Right lobe of liver (tissue), 4 donors: ENCODE results near the gene DNAJB8.

Source experiments
- POLR2A ChIP-seq: fragments of 450-650 bp; IDR thresholded peaks from one replicate; pipeline ENCODE4 v1.6.1; 2017; ENCODE audit warnings: antibody characterized with exemption, mild to moderate bottlenecking
- TF ChIP-seq, protein P1 (sequence below), 4 donors: fragments of 200-600 bp in 3 of 4; fragments of 450-650 bp in 1 of 4; IDR thresholded peaks; one replicate each; pipeline versions ENCODE4 v1.5.1 to v1.8.0; 2016 to 2022; ENCODE audit warnings: antibody characterized with exemption in 4 of 4, mild to moderate bottlenecking in 2 of 4
- donor health status: DM: no; HTN: no; CAD: no.
- donor health status: DM: no; HTN: no; CAD: no.
- donor health status: DM: no; HTN: yes; CAD: no.

DNA sequence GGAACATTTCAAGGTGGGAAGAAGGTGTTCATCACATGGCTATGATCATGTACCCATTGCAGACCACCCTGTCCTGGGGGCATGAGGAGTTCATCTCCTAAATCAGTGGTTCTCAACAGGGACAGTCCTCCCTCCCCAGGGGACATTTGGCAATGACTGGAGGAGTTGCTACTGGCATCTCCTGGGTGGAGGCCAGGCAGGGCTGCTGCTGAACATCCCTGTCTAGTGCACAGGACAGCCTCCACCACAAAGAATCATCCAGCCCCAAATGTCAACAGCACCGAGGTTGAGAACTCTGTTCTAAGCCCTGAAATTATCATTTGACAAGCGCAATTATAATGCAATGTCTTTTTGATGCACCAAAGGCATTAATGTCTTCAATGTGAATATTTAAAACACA lies 4.4 kb upstream of the DNAJB8 start:
- TF ChIP-seq, protein P1, sequence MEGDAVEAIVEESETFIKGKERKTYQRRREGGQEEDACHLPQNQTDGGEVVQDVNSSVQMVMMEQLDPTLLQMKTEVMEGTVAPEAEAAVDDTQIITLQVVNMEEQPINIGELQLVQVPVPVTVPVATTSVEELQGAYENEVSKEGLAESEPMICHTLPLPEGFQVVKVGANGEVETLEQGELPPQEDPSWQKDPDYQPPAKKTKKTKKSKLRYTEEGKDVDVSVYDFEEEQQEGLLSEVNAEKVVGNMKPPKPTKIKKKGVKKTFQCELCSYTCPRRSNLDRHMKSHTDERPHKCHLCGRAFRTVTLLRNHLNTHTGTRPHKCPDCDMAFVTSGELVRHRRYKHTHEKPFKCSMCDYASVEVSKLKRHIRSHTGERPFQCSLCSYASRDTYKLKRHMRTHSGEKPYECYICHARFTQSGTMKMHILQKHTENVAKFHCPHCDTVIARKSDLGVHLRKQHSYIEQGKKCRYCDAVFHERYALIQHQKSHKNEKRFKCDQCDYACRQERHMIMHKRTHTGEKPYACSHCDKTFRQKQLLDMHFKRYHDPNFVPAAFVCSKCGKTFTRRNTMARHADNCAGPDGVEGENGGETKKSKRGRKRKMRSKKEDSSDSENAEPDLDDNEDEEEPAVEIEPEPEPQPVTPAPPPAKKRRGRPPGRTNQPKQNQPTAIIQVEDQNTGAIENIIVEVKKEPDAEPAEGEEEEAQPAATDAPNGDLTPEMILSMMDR (IDR thresholded peaks at IDR 0.05) = no peak
- no peak for TF ChIP-seq POLR2A
